Activated CD8-positive, alpha-beta memory T cell treated with anti-CD3 and anti-CD28 coated beads for 48 hours (primary cell): Measurements from ENCODE around the gene RRAGC.

Source experiments
- DNase-seq, 3 experiments: peaks; one replicate each; pipeline ENCODE4 v3.0.0-alpha.2; 2020; ENCODE audit warnings: low read depth in 2 of 3, low spot score in 2 of 3

RRAGC gene, protein sequence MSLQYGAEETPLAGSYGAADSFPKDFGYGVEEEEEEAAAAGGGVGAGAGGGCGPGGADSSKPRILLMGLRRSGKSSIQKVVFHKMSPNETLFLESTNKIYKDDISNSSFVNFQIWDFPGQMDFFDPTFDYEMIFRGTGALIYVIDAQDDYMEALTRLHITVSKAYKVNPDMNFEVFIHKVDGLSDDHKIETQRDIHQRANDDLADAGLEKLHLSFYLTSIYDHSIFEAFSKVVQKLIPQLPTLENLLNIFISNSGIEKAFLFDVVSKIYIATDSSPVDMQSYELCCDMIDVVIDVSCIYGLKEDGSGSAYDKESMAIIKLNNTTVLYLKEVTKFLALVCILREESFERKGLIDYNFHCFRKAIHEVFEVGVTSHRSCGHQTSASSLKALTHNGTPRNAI

DNA sequence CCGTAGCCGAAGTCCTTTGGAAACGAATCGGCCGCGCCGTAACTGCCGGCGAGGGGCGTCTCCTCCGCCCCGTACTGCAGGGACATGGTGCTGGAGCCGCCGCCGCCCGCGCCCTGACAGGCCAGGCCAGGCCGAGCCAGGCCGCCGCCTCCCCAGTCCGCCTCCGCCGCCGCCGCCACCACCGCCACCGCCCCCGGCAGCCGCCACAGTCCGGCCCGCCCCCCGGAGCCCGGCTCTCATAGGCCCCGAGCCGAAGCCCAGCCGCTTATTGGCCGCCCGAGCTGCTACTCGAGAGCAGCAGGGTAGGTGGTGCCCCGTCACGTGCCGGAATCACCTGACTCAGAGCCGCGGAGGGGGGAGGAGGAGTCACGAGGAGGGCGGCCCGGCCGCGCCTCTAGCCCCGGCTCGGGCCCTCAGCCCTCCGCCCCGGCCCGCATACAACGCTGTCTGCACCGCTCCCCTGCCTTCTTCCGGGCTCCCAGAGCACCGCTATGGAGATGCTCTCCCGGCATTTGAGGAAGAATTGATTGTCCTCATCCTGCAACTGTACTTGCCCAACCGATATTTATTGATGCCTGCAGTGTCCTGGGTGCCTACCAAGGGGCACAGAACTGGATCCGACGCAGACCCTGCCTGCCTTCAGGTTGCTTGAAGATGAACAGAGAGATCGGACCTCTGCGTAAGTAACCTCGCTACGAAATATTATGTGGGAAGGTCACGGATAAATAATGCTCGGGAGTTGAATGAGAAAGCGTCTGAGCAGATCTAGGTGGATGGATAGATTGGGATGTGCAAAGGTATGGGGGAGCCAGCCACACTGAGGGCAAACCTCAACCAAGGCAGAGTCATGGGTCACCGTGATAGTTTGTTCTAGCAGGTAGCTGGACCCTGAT is at the start of gene RRAGC:
Gene RRAGC (minus strand): TSS at position 212 of the 893 bp plus-strand sequence. CDS start 126 bp downstream, at position 86.
- peak; percentile 88 to 96 (median 90) for DNase-seq

DNA sequence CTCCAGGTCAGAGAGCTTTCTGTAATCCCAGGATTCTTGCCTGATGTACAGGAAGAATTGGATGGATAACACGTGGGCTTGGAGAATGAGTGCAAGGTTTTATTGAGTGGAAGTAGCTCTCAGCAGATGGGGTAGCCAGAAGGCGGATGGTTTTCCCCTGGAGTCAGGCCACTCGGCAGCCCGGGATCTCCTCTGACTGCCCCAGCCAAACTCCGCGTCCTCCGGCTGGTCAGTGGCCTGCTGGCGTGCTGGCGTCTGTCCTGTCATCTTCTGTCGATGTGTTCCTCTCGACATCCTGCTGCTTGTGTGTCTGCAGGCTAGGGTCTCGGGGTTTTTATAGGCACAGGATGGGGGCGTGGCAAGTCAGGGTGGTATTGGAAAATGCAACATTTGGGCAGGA is 49.2 kb upstream of the RRAGC start:
- no peak for DNase-seq

DNA sequence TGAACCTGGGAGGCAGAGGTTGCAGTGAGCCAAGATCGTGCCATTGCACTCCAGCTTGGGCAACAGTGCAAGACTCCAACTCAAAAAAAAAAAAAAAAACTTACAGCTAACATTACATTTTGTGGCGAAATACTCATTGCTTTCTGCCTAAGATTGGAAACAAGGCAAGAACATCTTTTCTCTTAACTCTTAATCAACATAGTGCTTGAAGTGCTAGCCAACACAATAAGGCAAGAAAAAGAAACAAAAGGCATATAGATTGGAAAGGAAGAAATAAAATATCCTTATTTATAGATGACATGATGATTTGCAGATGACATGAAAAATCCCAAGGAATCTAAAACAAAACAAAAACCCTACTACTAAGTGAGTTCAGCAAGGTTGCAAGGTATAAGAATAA is 46.4 kb upstream of the RRAGC start:
- DNase-seq = no peak

DNA sequence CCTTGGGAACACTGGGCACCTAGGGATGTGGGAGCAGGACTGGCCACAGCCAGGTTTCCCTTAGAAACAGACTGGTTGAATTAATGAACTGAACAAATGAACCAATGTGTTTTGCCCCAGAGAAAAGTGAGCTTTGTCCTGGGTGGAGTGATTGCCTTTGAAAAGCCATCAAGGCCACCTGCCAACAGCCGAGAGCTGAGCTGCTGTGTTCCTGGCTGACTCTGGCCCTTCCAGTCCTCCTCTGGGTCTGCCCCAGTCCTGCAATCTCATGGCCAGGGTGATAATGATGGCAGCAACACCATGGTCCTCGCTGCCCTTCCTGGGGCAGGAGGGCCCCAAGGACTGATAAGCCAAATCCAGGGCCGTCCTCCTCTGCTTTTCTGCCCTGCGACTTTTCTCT is 40.0 kb upstream of the RRAGC start:
- DNase-seq = no peak

DNA sequence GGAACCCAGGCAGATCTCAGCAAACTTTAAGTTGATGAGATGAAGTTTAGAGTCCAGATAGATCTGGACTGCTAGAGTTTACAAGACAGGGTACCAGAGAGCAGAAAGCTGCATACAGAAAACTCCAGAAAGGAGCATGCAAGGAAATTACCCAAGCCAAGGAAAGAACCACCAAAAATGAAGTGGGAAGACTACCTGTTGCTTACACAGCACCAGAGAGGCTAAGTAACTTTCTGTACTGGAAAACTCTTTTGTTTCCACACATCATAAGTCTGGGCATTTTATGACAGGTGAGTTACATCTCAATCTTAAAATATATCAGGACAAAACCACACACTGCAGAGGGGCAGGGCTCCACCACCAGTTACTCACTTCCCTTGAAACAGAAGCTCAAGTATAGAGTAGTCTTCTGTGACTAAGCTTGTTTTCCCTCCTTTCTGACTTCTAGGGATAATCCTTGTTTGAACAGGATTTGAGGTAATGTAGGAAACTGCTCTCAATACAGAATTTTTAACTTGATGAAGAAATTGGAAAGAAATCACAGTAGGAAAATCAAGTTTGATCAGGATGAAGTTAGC is 39.2 kb upstream of the RRAGC start:
- no peak for DNase-seq

DNA sequence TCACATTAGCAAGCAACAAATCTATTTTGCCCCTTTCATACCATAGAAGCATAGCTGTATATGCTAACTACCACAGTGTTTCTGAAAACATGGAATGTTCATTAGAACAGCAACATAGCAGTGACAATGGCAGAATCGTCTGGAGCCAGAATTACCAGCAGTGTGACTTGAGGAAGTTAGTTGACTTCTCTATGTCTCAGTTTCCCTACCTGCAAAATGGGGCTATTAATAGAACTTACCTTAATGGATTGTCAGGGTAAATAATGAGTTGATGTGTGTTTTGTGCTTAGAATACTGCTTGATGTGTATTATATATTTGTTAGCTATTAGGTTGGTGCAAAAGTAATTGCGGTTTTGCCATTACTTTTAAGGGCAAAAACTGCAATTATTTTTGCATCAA is 36.6 kb upstream of the RRAGC start:
- no peak for DNase-seq

DNA sequence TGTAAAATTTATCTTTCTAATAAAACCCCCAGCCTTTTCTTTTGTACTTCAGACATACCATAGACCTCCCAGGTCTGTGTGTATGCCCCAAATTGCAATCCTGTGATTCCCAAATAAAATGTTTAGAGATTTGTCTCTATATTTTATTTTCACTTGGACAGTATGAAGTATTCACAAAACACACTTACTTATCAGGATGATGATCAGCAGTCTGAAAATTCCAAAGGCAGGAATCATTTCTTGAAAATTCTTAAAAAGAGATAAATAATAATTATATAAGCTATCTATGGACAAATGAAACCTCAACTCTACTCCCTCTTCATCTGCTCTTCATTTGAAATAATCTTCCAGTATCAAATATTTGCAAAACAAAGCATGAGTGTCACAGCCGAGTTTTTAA is 33.4 kb upstream of the RRAGC start:
- no peak for DNase-seq

DNA sequence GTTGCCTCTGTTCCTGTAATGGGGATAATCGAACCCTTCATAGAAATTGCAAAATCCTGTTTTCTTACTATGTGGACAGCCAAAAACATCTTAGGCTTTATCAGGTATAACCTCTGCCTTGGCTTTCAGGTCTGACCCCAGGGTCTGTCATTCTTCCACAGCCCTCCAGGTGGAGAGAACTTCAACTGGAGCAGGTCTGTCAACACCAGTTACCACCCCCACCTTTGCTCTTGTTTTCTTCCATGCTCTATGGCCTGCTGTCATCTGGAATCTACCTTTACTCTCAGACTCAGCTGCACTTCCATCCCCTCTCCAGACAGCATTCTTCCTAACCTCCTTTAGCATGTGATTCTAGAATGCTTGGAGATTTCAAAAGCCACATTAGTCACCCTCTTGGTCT is 32.2 kb upstream of the RRAGC start:
- no peak for DNase-seq

DNA sequence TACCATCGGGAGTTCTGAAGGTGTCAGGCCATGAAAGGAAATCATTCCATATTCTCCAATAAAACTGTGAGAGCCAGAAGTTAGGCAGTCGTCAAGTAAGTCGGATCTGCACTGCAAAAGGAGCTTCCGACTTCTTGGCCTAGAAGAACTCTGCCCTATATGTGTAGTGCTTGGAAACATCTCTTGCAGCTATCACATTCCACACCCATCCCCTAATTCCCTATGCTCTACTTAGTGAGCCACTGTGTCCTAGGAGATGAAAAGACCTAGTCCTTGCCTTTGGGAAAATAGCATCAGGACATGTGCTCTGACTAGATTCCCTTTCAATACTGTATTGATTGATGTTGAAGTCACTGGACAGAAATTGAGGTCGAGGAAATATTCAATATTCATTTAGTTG is 30.0 kb upstream of the RRAGC start:
- DNase-seq = no peak

DNA sequence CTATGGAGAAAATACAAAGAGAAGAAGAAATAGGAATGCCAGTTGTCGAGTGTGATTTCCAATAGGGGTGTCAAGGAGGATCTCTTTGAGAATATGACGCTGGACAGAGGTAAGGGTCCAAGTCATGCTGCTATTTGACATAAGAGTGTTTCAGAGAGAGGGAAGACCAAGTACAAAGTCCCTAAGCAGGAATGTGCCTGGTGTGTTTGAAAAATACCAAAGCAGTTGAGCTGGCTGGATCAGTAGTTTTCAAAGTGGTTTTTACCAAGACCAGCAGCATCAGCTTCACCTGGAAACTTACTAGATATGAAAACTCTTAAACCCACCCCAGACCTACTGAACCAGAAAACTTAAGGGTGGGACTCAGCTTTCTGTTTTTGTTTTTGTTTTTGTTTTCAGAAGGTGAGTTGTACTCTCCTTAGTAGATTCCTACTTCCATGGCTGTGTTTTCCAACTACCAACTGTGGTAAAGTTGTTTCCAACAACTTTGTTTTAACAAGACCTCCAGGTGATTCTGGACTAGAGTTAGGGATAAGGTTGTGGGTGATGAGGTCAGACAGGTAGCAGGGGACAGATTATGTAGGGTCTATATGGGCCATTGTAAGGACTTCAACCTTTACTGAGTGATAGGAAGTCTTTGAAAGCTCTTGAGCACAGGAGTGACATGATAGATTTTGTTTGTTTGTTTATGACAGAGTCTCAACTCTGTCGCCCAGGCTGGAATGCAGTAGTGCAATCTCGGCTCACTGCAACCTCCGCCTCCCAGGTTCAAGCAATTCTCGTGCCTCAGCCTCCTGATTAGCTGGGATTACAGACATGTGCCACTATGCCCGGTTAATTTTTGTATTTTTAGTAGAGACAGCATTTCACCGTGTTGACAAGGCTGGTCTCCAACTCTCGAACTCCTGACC is 29.1 kb upstream of the RRAGC start:
- no peak for DNase-seq

DNA sequence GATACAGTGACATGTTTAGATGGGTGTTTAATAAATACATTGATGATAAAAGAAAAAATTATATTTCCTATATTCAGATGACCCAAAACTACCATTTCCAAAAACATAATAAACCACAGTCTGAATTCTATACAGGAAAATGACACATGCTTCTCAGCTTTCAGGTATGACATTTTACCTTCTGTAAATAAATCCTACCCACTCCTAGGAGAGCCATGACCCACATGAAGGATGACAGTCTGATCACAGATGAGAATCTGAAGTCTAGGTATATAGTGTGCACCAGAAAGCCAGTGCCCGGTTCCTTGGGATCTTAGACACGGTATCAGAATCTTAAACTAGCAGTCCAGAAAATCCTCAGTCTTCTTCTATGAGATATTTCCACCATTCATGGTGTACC is 25.5 kb upstream of the RRAGC start:
- no peak for DNase-seq

DNA sequence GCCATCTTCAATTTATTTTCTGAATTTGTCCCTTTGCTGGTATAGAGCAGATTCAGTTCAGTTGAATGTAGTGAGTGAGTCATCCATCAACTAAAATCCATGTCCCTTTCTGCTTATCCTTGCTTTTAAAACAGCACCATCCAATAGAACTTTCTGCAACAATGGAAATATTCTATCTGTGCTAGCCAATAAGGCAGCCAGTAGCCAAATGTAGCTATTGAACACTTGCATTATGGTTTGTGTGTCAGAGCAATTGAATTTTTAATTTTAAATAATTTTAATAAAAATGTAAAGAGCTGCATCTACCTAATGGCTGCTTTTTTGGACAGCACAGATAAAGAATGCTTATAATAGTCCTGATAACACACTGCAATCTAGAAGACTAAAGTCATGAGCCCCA is 21.9 kb upstream of the RRAGC start, which contains the start of gene GJA9:
Gene GJA9 (minus strand): TSS at position 101 of the 400 bp plus-strand sequence. CDS start 5,489 bp downstream, outside the sequence.
- no peak for DNase-seq

DNA sequence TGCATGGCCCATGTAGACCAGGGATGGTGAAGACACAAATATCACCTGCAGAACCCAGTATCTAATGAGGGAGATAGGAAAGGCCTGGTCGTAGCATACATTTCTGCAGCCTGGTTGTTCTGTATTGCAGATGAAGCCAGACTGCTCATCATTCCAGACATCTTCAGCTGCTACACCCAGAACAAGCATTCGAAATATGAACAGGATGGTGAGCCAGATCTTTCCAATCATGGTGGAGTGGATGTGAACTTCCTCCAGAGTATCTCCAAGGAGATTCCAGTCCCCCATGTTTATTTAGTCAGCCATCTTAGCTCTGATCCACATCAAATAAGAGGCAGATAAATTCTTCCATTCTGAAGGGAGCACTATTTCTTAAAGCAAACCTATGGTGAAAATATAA is 16.2 kb upstream of the RRAGC start:
- DNase-seq = no peak

DNA sequence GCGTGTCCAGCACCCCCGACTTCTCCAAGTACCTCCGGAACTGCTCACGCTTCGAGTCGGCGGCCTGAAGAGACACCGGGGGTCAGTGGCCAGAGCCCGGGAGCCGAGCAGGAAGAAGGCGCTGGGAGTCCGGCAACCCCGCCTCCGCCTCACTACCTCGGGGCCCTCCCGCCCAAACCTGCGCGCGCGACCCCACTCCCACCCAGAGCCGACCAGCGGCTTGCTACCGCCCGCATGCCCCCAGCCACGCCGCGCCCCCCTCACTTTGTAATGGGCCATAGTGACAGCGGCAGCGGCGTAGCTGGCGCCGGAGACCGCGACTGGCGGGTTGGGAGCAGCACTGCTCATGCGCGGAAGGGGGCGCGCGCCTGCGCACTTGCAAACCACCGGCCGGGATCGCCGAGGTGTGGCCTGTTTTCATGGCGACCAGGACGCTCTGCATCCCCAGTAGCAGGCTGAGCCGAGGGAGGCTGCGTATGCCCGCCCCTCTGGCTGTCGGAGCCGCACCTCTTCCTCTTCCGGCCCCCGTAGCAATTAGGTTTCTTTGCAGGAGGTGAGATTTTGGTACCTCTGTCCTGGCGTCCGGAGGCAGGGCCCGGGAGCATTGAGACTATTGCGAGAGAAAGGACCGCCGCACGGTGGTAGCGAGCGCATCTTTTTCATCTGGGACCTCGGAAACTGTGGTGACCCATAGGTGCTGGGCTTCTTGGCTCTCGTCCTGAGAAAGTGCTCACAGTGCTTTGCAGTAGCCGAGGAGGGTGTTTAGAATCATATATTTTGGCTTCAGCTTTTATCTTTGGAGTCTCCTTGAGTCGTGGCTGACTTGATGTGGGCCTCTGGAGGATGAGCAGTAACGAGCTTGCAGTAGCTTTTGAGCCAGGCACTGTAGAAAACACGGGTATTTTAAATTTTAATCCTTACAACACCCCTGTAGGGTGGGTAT is 13.7 kb upstream of the RRAGC start, which contains the start of gene MYCBP:
Gene MYCBP (minus strand): TSS at position 322 of the 943 bp plus-strand sequence. CDS start 43 bp downstream, at position 279.
- peak; percentile 89 to 95 (median 94) for DNase-seq

DNA sequence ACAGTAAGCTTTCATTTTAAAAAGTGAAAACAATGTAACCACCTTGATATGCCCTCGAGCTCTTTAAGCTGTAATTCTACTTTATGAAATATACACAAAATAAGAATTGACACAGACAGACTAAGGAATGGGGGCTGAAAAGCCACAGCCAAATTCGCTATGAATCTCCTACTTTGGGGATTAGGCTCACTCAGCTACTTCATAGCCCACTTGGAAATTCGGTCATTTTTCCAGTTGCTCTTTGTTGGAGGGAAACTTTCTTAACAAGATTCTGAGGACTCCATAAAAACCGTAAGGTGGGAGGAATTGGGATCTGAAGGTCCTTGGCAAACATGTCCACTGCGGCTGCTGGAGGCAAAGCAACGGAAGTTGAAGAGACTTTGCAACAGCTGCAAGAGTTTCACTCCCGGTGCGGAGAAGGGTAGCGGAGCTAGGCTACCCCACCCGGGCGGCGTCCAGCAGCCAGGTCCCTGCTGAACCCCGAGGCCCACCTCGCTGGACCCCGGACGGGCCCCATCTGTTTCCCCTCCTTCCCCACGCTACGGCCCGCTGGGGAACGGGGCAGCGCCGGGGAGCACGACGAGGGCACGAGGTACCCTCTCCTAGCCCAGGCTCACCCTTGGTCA is 12.9 kb upstream of the RRAGC start:
- DNase-seq = peak in 1 of 3 experiments; percentile 9

DNA sequence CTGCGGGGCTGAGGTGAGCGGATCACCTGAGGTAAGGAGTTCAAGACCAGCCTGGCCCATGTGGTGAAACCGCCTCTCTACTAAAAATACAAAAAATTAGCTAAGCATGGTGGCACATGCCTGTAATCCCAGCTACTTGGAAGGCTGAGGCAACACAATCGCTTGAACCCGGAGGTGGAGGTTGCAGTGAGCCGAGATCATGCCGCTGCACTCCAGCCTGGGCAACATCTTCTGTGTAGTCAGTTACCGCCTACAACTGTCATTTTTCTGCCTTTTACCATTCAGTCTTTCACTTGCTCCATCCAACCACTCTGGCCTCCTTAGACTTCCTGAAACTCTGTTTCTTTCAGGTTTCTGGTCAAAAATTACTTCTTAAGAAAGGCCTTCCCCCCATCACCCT is 11.4 kb upstream of the RRAGC start:
- DNase-seq = no peak

DNA sequence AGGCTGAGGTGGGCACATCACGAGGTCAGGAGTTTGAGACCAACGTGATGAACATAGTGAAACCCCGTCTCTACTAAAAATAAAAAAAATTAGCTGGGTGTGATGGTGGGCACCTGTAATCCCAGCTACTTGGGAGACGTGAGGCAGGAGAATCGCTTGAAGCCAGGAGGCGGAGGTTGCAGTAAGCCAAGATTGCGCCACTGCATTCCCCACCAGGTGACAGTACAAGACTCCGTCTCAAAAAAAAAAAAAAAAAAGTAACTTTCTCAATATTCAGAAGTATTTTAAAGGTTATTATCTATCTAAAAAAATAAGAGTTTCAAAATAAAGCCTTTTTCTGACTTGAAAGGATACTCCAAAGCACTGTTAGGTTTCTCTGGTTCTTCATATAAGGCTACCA is 7.6 kb upstream of the RRAGC start:
- no peak for DNase-seq

DNA sequence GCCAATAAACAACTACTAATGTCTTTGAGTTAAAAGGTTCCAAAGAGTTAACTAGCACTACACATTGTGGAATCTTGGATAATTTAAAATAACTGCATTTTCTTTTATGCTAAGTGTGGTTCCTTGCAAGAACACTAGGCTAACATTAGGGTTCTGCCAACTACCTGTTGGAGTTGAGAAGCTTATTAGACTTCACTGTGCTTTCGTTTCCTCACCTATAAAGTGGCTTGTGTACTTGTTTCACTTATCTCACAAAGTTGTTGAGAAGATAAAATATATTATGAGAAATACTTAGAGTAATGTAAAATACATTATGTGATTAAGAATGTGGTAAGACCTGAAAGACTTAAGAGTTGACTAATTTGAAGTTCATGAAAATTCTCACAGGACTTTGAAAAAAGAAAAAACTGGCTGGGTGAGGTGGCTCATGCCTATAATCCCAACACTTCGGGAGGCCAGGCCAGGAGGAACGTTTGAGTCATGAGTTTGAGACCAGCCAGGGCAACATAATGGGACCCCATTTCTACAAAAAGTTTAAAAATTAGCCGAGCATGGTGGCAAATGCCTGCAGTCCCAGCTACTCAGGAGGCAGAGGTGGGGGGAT is 5.6 kb upstream of the RRAGC start:
- no peak for DNase-seq

DNA sequence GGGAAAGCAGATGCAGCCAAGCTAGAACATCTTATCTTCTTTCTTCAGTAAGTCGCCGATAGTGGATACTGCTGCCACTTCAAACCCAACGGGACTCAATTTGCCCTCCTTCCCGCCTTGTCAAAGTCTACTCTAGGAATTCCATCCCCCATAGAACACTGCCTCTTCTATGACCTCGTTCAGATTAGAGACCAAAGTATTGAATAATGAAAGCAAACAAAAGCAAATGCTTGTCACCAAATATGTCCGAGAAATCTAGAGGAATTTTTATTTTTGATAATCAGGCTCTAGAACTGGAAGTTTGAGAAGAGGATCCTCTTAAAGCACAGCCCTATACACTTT is 853 bp upstream of the RRAGC start:
- no peak for DNase-seq
